GM18868 (cell line): ENCODE data around the gene MARK4.
"Not testable (repeated sequence)": the region's sequence is repeated elsewhere in the genome, so short reads cannot be mapped to it uniquely, and the experiment has no call there.

Experiments used
- ATAC-seq: cut with Tn5 transposase; IDR thresholded peaks from one replicate; pipeline ENCODE4 v1.9.1; 2021; ENCODE audit warnings: mild to moderate bottlenecking, moderate library complexity; ENCODE audit not compliant: unreplicated experiment

Gene MARK4

GRCh38 chr19:45250832-45251451 lies at the start of gene MARK4:
TSS of gene MARK4 (plus strand) at chr19:45251271. CDS start at chr19:45251589, 318 bp downstream.
- ATAC-seq = no peak

- ATAC-seq = no peak
Measured at GRCh38 chr19:45202637-45203036, 48.4 kb upstream of the MARK4 start.

- ATAC-seq = no peak
Measured at GRCh38 chr19:45205810-45206209, 45.3 kb upstream of the MARK4 start.

- no peak for ATAC-seq
Measured at GRCh38 chr19:45206328-45206727, 44.7 kb upstream of the MARK4 start.

- no peak for ATAC-seq
Measured at GRCh38 chr19:45211751-45212381, 39.2 kb upstream of the MARK4 start.

- no peak for ATAC-seq
Measured at GRCh38 chr19:45213031-45213430, 38.0 kb upstream of the MARK4 start.

GRCh38 chr19:45215391-45216191 lies 35.5 kb upstream of the MARK4 start:
- ATAC-seq = no peak

- no peak for ATAC-seq
Measured at GRCh38 chr19:45216667-45217066, 34.4 kb upstream of the MARK4 start.

GRCh38 chr19:45217193-45217956 lies 33.7 kb upstream of the MARK4 start:
- ATAC-seq = no peak

- no peak for ATAC-seq
Measured at GRCh38 chr19:45217957-45218334, 33.1 kb upstream of the MARK4 start.

GRCh38 chr19:45218426-45218825 lies 32.6 kb upstream of the MARK4 start:
- no peak for ATAC-seq

- no peak for ATAC-seq
Measured at GRCh38 chr19:45218911-45219743, 31.9 kb upstream of the MARK4 start.

GRCh38 chr19:45222724-45223123 lies 28.3 kb upstream of the MARK4 start:
- no peak for ATAC-seq

- ATAC-seq = no peak
Measured at GRCh38 chr19:45223879-45224278, 27.2 kb upstream of the MARK4 start.

GRCh38 chr19:45224645-45225044 lies 26.4 kb upstream of the MARK4 start:
- no peak for ATAC-seq

- ATAC-seq = not testable (repeated sequence)
Measured at GRCh38 chr19:45229056-45229455, 22.0 kb upstream of the MARK4 start.

GRCh38 chr19:45231891-45232290 lies 19.2 kb upstream of the MARK4 start:
- no peak for ATAC-seq

GRCh38 chr19:45234089-45234869 lies 16.8 kb upstream of the MARK4 start:
- no peak for ATAC-seq

- ATAC-seq = no peak
Measured at GRCh38 chr19:45235485-45235884, 15.6 kb upstream of the MARK4 start.

- no peak for ATAC-seq
Measured at GRCh38 chr19:45238556-45238955, 12.5 kb upstream of the MARK4 start.
